Measurements from ENCODE around the gene BRF1.
A peak's percentile ranks its signal among the peaks of the same experiment; 100 is the strongest.

BRF1 gene

DNA sequence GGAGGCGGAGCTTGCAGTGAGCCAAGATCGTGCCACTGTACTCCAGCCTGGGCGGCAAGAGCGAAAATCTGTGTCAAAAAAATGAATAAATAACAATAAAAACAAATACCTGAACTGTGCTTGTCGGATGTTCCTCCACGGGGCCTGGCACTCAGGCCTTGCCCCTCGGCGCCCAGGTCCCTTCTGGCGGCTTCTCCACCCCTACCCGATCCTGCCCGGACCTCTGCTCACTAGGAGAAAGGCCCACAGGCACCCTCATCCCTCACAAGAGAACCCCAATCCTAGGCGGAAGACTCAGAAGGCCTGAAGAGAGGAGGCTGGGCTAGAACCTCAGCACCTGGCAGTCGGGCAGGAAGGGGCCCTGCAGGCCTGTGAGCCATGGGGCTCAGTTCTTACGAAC, 73.5 kb downstream of the BRF1 start:
- no peak overlapping the region for H3K9ac ChIP-seq (ENCODE audit: low read length)
- no peak overlapping the region for H3K4me3 ChIP-seq (ENCODE audit: low read depth in 1 of 2, low read length in 2 of 2)
- H3K36me3 ChIP-seq (ENCODE audit: insufficient read depth, low read length), result peaks cover 35% of the 10 kb centered on the region
- no peak overlapping the region for H3K27ac ChIP-seq (ENCODE audit: low read depth, low read length)
- no peaks in the 10 kb centered on the region for H3K9me3 ChIP-seq (ENCODE audit: low read length)
- H3K27me3 ChIP-seq (ENCODE audit: control insufficient read depth in 1 of 2, insufficient read depth in 2 of 2, low read length in 2 of 2), result no peaks in the 10 kb centered on the region
- no peaks in the 10 kb centered on the region for H3K4me1 ChIP-seq (ENCODE audit: insufficient read depth, low read length)

- peaks cover 46% of the 10 kb centered on the region for H3K36me3 ChIP-seq (ENCODE audit: insufficient read depth, low read length)
- no peak overlapping the region for H3K9ac ChIP-seq (ENCODE audit: low read length)
- H3K4me1 ChIP-seq (ENCODE audit: insufficient read depth, low read length), result no peaks in the 10 kb centered on the region
- H3K27ac ChIP-seq (ENCODE audit: low read depth, low read length), result no peak overlapping the region
- H3K4me3 ChIP-seq (ENCODE audit: low read depth in 1 of 2, low read length in 2 of 2), result no peak overlapping the region
- H3K9me3 ChIP-seq (ENCODE audit: low read length), result no peaks in the 10 kb centered on the region
- H3K27me3 ChIP-seq (ENCODE audit: control insufficient read depth in 1 of 2, insufficient read depth in 2 of 2, low read length in 2 of 2), result no peaks in the 10 kb centered on the region
These were observed 74.6 kb downstream of the BRF1 start for GRCh38 chr14:105226198-105226597.

DNA sequence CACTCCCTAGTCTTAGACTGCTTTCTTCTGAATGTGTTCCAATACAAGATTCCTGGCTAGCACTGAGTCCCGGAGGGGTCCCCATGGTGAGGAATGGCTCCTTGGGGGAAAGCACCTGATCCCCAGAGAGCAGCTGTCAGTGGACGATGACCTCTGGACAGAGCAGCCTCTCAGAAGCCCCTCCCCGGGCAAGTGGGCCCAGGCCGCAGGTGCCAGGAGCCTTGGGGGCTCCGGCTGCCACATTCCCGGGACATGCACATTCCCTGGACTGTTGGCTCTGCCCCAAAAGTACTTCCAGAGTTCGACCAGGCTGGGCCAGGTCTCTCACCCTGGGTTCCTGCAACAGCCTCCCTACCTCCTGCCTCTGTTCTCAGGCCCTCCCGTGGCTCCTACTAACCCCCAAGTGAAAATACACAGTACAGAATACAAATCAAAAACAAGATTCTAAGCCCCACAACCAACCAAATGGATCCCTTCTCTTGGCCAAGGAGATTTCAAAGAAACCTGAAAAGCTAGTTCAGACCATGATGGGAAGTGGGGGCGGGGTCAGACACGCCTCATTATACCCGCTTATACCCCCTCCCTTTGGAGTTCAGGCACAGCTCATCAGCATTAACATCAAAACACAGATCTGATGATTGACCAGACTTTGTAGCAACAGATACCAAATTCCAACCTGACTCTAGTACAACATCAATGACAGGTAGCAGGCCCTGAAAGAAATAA, 75.8 kb downstream of the BRF1 start:
- Histone ChIP-seq H3K4me1 (ENCODE audit: insufficient read depth, low read length) (peaks cover 8% of the 10 kb centered on the region), H3K27ac (ENCODE audit: low read depth, low read length) (no peak overlapping the region), H3K9me3 (ENCODE audit: low read length) (no peaks in the 10 kb centered on the region), H3K9ac (ENCODE audit: low read length) (no peak overlapping the region), H3K4me3 (ENCODE audit: low read depth in 1 of 2, low read length in 2 of 2) (no peak overlapping the region), H3K27me3 (ENCODE audit: control insufficient read depth in 1 of 2, insufficient read depth in 2 of 2, low read length in 2 of 2) (no peaks in the 10 kb centered on the region), H3K36me3 (ENCODE audit: insufficient read depth, low read length) (peaks cover 47% of the 10 kb centered on the region)

GRCh38 chr14:105223770-105224544, 76.8 kb downstream of the BRF1 start:
- Histone ChIP-seq H3K27ac (ENCODE audit: low read depth, low read length) (no peak overlapping the region), H3K4me1 (ENCODE audit: insufficient read depth, low read length) (peaks cover 8% of the 10 kb centered on the region), H3K9me3 (ENCODE audit: low read length) (no peaks in the 10 kb centered on the region), H3K4me3 (ENCODE audit: low read depth in 1 of 2, low read length in 2 of 2) (no peak overlapping the region), H3K9ac (ENCODE audit: low read length) (no peak overlapping the region), H3K36me3 (ENCODE audit: insufficient read depth, low read length) (peaks cover 56% of the 10 kb centered on the region), H3K27me3 (ENCODE audit: control insufficient read depth in 1 of 2, insufficient read depth in 2 of 2, low read length in 2 of 2) (no peaks in the 10 kb centered on the region)

DNA sequence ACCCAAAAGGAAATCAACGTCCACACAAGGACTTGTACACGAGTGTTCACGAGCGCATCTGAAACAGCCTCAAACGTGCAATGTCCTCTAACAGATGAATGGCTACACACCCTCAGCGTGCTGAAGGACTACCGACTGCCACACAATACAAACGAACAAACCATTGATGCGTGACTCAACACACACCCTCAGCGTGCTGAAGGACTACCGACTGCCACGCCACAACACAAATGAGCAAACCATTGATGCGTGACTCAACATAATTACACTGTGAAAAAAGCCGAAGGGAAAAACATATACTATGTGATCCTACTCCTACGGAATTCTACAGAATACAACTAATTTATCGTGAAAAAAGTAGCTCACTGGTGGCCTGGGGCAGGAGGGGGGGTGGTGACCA, 77.5 kb downstream of the BRF1 start:
- Histone ChIP-seq H3K36me3 (ENCODE audit: insufficient read depth, low read length) (peaks cover 63% of the 10 kb centered on the region), H3K27ac (ENCODE audit: low read depth, low read length) (no peak overlapping the region), H3K9me3 (ENCODE audit: low read length) (no peaks in the 10 kb centered on the region), H3K4me1 (ENCODE audit: insufficient read depth, low read length) (peaks cover 8% of the 10 kb centered on the region), H3K4me3 (ENCODE audit: low read depth in 1 of 2, low read length in 2 of 2) (no peak overlapping the region), H3K9ac (ENCODE audit: low read length) (no peak overlapping the region), H3K27me3 (ENCODE audit: control insufficient read depth in 1 of 2, insufficient read depth in 2 of 2, low read length in 2 of 2) (no peaks in the 10 kb centered on the region)

DNA sequence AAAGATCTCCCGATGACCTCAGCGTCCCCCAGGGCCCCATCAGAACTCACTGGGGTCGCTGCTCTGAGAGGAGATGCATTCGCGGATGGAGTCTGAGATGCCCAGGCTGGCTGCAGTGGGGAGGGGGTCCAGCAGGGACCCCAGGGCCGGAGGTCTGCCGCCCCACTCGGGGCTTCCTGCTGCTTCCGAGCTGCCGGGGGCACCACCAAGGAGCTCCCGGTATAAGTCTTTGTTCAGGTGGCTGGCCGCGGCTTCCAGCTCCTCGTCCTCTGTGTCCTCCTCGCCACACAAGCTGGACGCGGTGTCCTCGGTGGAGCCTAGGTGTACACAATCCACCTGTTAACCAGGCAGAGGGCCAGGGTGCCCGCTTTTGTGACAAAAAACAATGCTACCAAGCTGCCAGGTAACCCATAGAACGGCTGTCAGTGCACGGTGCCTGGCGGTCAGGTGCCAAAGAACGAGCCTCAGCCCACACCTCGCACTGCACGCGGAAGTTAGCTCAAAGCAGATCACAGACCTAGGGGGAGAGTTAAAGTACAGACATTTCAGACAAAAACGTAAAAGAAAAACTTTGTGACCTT, 79.1 kb downstream of the BRF1 start:
- no peaks in the 10 kb centered on the region for H3K27me3 ChIP-seq (ENCODE audit: control insufficient read depth in 1 of 2, insufficient read depth in 2 of 2, low read length in 2 of 2)
- no peak overlapping the region for H3K9ac ChIP-seq (ENCODE audit: low read length)
- no peak overlapping the region for H3K4me3 ChIP-seq (ENCODE audit: low read depth in 1 of 2, low read length in 2 of 2)
- H3K9me3 ChIP-seq (ENCODE audit: low read length), result no peaks in the 10 kb centered on the region
- H3K36me3 ChIP-seq (ENCODE audit: insufficient read depth, low read length), result peaks cover 62% of the 10 kb centered on the region
- H3K4me1 ChIP-seq (ENCODE audit: insufficient read depth, low read length), result peaks cover 8% of the 10 kb centered on the region
- peak overlapping the region; percentile 27 for H3K27ac ChIP-seq (ENCODE audit: low read depth, low read length)

- Histone ChIP-seq H3K9me3 (ENCODE audit: low read length) (no peaks in the 10 kb centered on the region), H3K9ac (ENCODE audit: low read length) (no peak overlapping the region), H3K27me3 (ENCODE audit: control insufficient read depth in 1 of 2, insufficient read depth in 2 of 2, low read length in 2 of 2) (no peaks in the 10 kb centered on the region), H3K4me1 (ENCODE audit: insufficient read depth, low read length) (peaks cover 8% of the 10 kb centered on the region), H3K4me3 (ENCODE audit: low read depth in 1 of 2, low read length in 2 of 2) (no peak overlapping the region), H3K36me3 (ENCODE audit: insufficient read depth, low read length) (peaks cover 61% of the 10 kb centered on the region), H3K27ac (ENCODE audit: low read depth, low read length) (peak overlapping the region; percentile 27)
These were observed 79.9 kb downstream of the BRF1 start for GRCh38 chr14:105220699-105221597.

GRCh38 chr14:105219753-105220152, 81.0 kb downstream of the BRF1 start:
- H3K4me3 ChIP-seq (ENCODE audit: low read depth in 1 of 2, low read length in 2 of 2), result no peak overlapping the region
- peaks cover 57% of the 10 kb centered on the region for H3K36me3 ChIP-seq (ENCODE audit: insufficient read depth, low read length)
- no peak overlapping the region for H3K27ac ChIP-seq (ENCODE audit: low read depth, low read length)
- H3K9me3 ChIP-seq (ENCODE audit: low read length), result no peaks in the 10 kb centered on the region
- H3K27me3 ChIP-seq (ENCODE audit: control insufficient read depth in 1 of 2, insufficient read depth in 2 of 2, low read length in 2 of 2), result no peaks in the 10 kb centered on the region
- no peak overlapping the region for H3K9ac ChIP-seq (ENCODE audit: low read length)
- H3K4me1 ChIP-seq (ENCODE audit: insufficient read depth, low read length), result peaks cover 8% of the 10 kb centered on the region

- no peak overlapping the region for H3K27ac ChIP-seq (ENCODE audit: low read depth, low read length)
These were observed 81.7 kb downstream of the BRF1 start for GRCh38 chr14:105219043-105219612.

DNA sequence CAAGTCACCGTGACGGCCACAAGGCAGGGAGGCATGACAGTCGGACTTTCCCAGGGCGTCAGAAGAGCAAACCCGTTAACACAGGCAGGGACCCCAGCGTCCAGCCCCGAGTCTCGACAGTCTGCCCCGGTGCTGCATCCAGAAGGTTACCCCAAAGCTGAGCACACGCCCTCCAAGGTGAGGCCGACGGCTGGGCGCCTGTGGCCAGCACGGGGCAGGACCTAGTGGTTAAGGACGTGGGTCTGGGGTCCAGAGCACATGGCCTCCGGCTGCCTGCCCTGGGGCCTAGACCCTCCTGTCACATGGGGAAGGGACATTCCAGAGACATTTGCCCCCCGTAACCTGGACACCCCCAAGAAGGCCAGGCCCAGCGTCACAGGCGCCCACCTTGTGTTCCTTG, 82.2 kb downstream of the BRF1 start:
- Histone ChIP-seq H3K9ac (ENCODE audit: low read length) (no peak overlapping the region), H3K27me3 (ENCODE audit: control insufficient read depth in 1 of 2, insufficient read depth in 2 of 2, low read length in 2 of 2) (no peaks in the 10 kb centered on the region), H3K4me1 (ENCODE audit: insufficient read depth, low read length) (peaks cover 8% of the 10 kb centered on the region), H3K36me3 (ENCODE audit: insufficient read depth, low read length) (peaks cover 47% of the 10 kb centered on the region), H3K4me3 (ENCODE audit: low read depth in 1 of 2, low read length in 2 of 2) (no peak overlapping the region), H3K27ac (ENCODE audit: low read depth, low read length) (no peak overlapping the region), H3K9me3 (ENCODE audit: low read length) (no peaks in the 10 kb centered on the region)

More at GRCh38 chr14:105219043-105219612, 81.7 kb downstream of the BRF1 start:
- Histone ChIP-seq H3K4me1 (ENCODE audit: insufficient read depth, low read length) (peaks cover 8% of the 10 kb centered on the region), H3K9ac (ENCODE audit: low read length) (no peak overlapping the region), H3K27me3 (ENCODE audit: control insufficient read depth in 1 of 2, insufficient read depth in 2 of 2, low read length in 2 of 2) (no peaks in the 10 kb centered on the region), H3K4me3 (ENCODE audit: low read depth in 1 of 2, low read length in 2 of 2) (no peak overlapping the region), H3K9me3 (ENCODE audit: low read length) (no peaks in the 10 kb centered on the region), H3K36me3 (ENCODE audit: insufficient read depth, low read length) (peaks cover 52% of the 10 kb centered on the region)

- Histone ChIP-seq H3K36me3 (ENCODE audit: insufficient read depth, low read length) (peaks cover 40% of the 10 kb centered on the region), H3K4me1 (ENCODE audit: insufficient read depth, low read length) (peaks cover 8% of the 10 kb centered on the region), H3K27me3 (ENCODE audit: control insufficient read depth in 1 of 2, insufficient read depth in 2 of 2, low read length in 2 of 2) (no peaks in the 10 kb centered on the region), H3K4me3 (ENCODE audit: low read depth in 1 of 2, low read length in 2 of 2) (no peak overlapping the region), H3K9ac (ENCODE audit: low read length) (no peak overlapping the region), H3K27ac (ENCODE audit: low read depth, low read length) (no peak overlapping the region), H3K9me3 (ENCODE audit: low read length) (no peaks in the 10 kb centered on the region)
These were observed 83.0 kb downstream of the BRF1 start for GRCh38 chr14:105217774-105218173.

Data from muscle layer of colon (tissue), 2 donors.